GM19463 (cell line): ENCODE results near the gene HIP1R.

Source experiments
- ATAC-seq: cut with Tn5 transposase; IDR thresholded peaks from one replicate; pipeline ENCODE4 v1.9.1; 2021; ENCODE audit warnings: mild to moderate bottlenecking, moderate library complexity; ENCODE audit not compliant: unreplicated experiment

Gene HIP1R

GRCh38 chr12:122834104-122834920, 945 bp upstream of the HIP1R start:
- ATAC-seq, result no peak

- ATAC-seq, result no peak
These were observed 431 bp downstream of the HIP1R start for GRCh38 chr12:122835750-122836026.

GRCh38 chr12:122836027-122836921, 1.0 kb downstream of the HIP1R start:
- no peak for ATAC-seq

- ATAC-seq, result no peak
These were observed 2.3 kb downstream of the HIP1R start for GRCh38 chr12:122837306-122838265.

GRCh38 chr12:122838841-122839240, 3.6 kb downstream of the HIP1R start:
- ATAC-seq, result no peak

- ATAC-seq, result no peak
These were observed 4.8 kb downstream of the HIP1R start for GRCh38 chr12:122839907-122840554.

GRCh38 chr12:122840580-122841513, 5.6 kb downstream of the HIP1R start:
- ATAC-seq, result no peak

- no peak for ATAC-seq
These were observed 6.5 kb downstream of the HIP1R start for GRCh38 chr12:122841544-122842321.

- no peak for ATAC-seq
These were observed 7.5 kb downstream of the HIP1R start for GRCh38 chr12:122842505-122843405.

- no peak for ATAC-seq
These were observed 8.2 kb downstream of the HIP1R start for GRCh38 chr12:122843455-122843854.

GRCh38 chr12:122844366-122844971, 9.2 kb downstream of the HIP1R start:
- no peak for ATAC-seq

- ATAC-seq, result no peak
These were observed 10.0 kb downstream of the HIP1R start for GRCh38 chr12:122845041-122845864.

- ATAC-seq, result no peak
These were observed 10.8 kb downstream of the HIP1R start for GRCh38 chr12:122845865-122846621.

GRCh38 chr12:122846622-122847515, 11.6 kb downstream of the HIP1R start:
- no peak for ATAC-seq

GRCh38 chr12:122847516-122847836, 12.2 kb downstream of the HIP1R start:
- no peak for ATAC-seq
